ENCODE results near the gene BCAT1.

The BCAT1 gene

GRCh38 chr12:24803430-24804245, 145.3 kb downstream of the BCAT1 start:
- DNase-seq = no peak

DNA sequence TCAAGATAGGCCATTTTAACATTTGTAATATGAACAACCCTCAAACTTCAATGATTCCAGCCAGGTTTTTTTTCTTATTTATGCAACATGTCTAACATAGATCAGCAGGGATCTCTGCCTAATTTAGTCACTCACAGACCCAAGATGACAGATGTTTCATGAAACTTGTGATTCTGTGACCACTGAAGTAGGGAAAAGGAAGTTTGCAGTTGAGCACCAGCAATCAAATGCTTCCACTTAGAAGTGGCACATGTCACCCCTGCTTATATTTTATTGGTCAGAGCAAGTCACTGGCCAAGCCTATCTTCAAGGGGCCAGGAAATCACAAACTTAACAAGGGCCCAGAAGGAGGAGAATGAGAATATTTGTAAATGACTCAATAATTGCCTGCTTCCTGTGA, 150.6 kb downstream of the BCAT1 start:
- no peak for DNase-seq

DNA sequence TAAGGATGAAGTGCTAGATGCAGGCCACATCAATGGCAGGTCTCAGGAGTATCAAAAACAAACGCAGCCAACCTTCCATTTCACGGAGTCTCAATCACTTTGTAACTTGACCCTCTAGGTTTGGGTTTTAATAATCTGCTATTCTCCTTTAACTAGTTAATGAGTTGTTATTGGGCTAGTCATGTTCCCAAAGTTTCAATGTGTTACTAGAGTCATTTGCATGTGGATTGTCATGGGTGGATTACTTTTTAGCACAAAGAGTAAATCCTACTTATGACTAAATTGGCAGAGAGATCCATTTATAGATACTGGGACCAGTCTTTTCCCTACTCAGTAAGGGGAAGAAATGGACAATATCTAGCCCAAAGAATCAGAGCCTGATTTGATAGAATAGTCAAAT, 151.0 kb downstream of the BCAT1 start:
- no peak for DNase-seq

DNA sequence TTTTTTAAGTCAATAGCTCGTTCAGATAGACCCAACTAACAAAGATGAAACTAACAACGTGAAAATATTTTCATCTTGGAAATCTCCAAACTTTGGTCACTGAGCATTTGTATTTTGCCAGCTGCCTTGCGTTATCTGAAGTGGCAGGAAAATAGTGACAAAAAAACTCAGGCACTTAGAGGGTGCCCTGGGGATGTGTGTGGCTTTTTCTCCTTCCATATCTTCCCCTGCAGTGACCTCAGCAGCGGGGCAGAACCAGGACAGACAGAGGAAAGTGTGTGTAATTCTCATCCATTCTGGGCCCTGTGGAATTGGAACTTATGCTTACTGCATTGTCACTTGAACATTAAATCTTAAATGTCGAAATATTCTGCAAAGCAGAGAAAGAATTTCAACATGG, 152.0 kb downstream of the BCAT1 start:
- no peak for DNase-seq

GRCh38 chr12:24795699-24796347, 153.1 kb downstream of the BCAT1 start:
- DNase-seq = no peak

GRCh38 chr12:24791622-24792021, 157.3 kb downstream of the BCAT1 start:
- no peak for DNase-seq

GRCh38 chr12:24788886-24789285, 160.0 kb downstream of the BCAT1 start:
- DNase-seq = no peak

- DNase-seq = no peak
Observed at GRCh38 chr12:24780697-24781368, 168.1 kb downstream of the BCAT1 start.

DNA sequence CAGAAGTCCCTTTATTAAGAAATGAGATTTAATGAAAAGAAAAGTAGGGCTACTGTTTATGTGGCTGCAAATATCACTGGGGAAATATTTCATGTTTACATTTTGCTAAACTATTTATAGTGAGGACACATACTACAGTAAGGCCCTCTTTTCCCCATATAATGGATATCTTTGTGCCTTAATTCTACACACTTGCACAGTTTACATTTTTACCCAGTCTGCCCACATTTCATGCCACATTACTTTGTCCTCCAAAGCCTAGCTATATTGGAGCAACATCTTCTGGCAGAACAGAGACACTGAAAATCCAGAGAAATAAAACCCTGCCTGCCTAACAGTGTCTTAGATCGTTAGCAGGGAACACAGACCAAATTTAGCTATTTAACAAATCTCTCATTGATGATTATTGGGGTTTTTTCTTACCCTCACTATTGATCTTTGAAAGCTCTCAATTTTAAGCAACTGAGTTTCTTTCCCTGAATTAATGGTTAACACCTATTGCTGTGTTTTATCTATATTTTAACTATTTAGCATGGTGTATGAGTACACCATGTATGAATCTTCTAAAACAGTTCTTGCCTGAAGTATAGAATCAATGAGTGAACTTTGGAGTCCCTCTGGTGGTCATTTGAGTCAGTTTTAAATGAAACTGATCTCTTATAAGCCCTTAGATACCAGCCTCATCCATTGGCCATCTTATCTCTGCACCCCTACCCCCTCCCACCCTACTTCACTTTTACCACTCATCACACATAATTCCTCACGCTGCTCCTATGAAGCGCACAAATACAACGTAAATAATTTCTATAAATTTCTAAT, 170.2 kb downstream of the BCAT1 start:
- no peak for DNase-seq

DNA sequence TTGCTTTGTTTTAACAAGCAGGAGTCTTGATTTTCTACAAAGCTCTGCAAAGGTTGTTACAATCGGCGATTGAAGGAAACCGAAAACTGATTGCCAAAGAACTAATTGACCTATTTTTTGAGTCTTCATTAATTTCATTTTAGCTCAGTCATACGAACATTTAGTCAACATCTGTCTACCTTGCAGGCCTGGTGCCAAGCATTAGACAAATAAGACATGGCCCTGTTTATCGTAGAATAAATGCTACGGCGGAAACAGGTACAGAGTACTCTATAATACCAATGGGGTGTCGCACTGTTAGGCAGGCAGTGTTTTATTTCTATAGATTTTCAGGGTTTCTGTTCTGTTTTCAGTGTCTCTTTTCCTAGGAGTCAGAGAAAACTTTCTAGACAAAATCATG, 171.5 kb downstream of the BCAT1 start:
- DNase-seq = no peak

DNA sequence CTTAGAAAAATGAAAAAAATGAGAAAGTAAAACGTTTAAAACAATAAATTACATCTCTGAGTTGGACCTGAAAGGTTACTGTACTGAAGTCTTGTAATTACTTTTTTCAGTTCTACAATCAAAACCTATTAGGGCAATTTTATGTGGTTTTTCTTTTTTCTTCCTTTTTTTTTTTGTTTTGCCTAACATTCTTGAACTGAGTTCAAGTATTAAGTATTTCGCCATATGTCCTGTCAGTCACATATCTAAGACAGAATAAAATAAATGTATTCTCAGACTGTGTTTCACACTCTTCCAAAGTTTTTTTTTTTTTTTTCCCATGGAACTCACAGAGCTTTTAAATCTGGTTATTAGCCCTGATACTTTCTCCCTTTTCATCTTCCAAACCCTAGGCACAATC, 172.0 kb downstream of the BCAT1 start:
- DNase-seq = no peak

- DNase-seq = no peak
Observed at GRCh38 chr12:24775073-24775472, 173.8 kb downstream of the BCAT1 start.

- DNase-seq = no peak
Observed at GRCh38 chr12:24773996-24774395, 174.9 kb downstream of the BCAT1 start.

DNA sequence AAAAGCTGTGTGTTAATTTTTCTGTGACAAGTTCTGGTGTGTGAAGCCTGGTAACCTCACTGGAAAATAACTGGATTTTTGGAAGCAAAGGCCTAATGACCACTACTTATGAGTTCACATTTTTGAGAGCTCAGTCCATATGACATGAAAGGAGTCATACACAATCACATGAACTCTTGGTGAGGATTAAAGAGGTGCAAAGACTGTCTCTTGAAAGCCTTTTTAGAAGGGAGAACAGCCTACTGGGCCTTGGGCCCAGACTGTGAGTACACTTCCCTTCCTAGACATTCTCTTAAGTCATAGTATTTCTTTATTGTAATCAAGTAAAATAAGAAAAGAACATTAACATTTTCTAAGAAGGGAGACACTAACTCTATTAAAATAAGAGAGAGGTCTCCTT, 176.1 kb downstream of the BCAT1 start:
- no peak for DNase-seq

DNA sequence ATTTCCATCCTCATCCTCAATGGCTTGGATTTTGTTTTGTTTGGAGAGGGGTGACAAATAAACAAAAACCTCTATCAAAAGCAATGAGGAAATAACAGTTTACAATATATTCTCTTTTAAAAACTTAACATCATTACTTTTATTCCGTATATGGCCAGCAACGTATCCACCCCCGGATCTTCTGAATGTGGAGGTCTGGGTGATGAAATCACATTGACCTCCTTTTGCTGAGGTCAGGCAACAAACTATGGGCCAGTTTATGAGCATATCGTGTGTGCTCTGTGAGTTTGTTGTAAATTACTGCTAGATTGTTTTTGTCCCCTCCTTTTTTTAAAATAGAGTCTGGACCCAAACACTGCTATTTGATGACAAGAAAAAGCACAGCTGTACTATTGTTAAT, 178.1 kb downstream of the BCAT1 start:
- no peak for DNase-seq

GRCh38 chr12:24770334-24770733, 178.6 kb downstream of the BCAT1 start:
- DNase-seq = no peak

DNA sequence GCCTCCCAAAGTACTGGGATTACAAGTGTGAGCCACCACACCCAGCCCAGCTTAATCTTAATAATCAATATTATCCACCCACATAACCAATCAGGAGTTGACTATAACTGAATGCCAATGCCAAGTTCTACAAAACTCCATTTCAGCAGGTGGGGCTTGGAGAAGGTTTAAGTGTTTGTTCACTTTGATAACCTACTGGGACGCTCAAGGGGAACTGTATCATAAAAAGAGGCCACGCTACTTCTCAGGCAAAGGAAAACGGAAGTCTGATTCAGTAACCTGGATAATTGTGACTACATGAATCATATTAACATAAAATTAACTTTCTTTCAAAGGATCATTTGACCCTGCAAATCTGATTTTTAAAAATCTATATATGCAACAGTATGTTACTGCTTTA, 179.2 kb downstream of the BCAT1 start:
- no peak for DNase-seq

- no peak for DNase-seq
Observed at GRCh38 chr12:24768415-24768814, 180.5 kb downstream of the BCAT1 start.

GRCh38 chr12:24767016-24767415, 181.9 kb downstream of the BCAT1 start:
- DNase-seq = no peak

- no peak for DNase-seq
Observed at GRCh38 chr12:24764712-24765111, 184.2 kb downstream of the BCAT1 start.

DNA sequence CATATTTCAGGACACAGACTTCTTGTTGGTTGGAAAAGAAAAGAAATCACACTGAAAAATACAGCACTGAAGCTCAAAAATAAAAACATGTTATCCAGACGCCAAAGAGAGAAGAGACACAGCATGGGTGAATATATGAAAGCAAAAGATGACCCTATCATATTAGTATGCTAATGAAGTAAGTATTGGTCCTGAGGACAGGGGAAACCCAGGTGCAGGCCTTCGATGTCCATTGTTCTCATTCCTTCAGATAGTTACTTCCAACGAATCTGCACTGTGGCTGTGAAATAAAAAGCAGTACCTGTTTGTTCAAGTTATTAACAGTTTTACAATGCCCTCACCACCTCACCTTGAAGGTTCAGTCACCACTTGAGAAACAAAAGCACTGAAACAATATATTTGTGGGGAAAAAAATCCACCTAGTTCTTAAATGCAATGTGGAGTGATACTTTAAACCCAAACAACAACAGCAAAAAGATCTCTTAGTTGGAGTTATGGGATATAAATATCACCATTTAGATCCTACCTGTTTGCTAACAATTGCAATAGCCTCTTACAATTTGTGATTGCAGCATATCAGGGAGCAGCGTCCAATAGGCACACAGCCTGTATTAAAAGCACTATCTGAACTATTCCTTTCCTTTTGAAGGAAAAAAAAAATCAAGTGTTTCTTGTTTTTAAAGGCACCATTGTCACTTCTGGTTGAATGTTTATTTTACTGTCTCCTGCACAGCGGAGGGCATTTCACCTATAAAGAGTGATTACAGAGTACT, 188.1 kb downstream of the BCAT1 start:
- DNase-seq = no peak

GRCh38 chr12:24760162-24760561, 188.7 kb downstream of the BCAT1 start:
- DNase-seq = no peak

Measured in femur (tissue), 1 donor.